ENCODE results near the gene OR2H1.

OR2H1 gene

DNA sequence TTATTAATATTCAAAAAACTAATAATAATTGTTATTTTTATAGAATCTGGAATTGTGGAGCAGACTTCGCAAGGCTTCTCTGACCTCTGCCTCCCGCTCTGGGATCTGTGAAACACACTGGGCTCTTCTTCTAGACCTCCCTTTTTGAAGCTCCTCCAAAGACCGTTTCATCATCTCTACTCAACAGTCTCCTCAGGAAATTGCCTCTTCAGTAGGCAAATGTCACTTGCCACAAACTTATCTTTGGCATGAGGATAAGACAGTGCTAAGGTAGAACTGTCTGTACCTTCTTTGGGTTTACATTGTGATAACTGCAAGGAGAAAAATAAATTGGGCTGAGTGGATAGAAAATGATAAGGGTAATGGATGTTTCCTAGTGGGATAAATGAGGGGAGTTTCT is 33.1 kb downstream of the OR2H1 start:
- TF ChIP-seq, protein P1, sequence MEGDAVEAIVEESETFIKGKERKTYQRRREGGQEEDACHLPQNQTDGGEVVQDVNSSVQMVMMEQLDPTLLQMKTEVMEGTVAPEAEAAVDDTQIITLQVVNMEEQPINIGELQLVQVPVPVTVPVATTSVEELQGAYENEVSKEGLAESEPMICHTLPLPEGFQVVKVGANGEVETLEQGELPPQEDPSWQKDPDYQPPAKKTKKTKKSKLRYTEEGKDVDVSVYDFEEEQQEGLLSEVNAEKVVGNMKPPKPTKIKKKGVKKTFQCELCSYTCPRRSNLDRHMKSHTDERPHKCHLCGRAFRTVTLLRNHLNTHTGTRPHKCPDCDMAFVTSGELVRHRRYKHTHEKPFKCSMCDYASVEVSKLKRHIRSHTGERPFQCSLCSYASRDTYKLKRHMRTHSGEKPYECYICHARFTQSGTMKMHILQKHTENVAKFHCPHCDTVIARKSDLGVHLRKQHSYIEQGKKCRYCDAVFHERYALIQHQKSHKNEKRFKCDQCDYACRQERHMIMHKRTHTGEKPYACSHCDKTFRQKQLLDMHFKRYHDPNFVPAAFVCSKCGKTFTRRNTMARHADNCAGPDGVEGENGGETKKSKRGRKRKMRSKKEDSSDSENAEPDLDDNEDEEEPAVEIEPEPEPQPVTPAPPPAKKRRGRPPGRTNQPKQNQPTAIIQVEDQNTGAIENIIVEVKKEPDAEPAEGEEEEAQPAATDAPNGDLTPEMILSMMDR (IDR thresholded peaks at IDR 0.05; ENCODE audit: borderline replicate concordance, insufficient read depth, low read depth, low read length), result no peak
- H3K4me3 ChIP-seq (ENCODE audit: low read depth, low read length), result no peak overlapping the region

DNA sequence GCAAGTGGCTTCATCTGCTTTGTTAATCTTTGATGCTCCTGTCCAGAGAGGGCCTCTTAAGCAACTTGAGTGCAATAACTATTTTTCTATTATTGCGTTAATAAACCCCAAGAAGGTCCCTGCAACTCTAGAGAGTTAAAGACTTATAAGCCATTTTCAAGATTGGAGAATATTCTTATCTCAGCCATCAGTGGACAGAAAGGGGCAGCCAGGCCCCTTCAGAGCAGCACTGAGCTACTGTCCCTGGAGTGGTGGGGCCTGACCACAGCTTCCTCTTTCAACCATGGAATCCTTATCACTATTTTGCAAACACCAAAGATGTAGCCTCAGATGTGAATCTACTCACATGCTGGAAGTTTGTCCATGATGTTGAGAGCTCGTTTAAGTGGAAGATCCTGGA is 33.6 kb downstream of the OR2H1 start:
- TF ChIP-seq, protein P1 (IDR thresholded peaks at IDR 0.05; ENCODE audit: borderline replicate concordance, insufficient read depth, low read depth, low read length), result no peak
- H3K4me3 ChIP-seq (ENCODE audit: low read depth, low read length), result no peak overlapping the region

DNA sequence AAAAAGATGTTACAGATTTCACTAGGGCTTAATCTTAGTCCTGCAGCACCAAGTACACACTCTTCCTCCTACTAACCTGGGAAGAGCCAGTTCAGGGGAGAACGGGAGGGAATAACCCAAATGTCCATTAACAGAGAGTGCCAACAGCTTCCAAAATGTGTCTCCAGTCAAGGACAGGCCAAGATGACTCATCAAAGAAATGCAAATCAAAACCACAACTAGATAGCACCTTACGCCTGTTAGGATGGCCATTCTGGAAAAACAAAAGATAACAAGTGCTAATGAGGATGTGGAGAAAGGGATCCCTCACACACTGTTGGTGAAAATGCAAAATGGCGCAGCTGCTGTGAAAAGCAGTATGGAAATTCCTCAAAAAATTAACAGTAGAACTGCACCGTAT is 34.6 kb downstream of the OR2H1 start:
- H3K4me3 ChIP-seq (ENCODE audit: low read depth, low read length), result no peak overlapping the region
- TF ChIP-seq, protein P1 (IDR thresholded peaks at IDR 0.05; ENCODE audit: borderline replicate concordance, insufficient read depth, low read depth, low read length), result no peak

DNA sequence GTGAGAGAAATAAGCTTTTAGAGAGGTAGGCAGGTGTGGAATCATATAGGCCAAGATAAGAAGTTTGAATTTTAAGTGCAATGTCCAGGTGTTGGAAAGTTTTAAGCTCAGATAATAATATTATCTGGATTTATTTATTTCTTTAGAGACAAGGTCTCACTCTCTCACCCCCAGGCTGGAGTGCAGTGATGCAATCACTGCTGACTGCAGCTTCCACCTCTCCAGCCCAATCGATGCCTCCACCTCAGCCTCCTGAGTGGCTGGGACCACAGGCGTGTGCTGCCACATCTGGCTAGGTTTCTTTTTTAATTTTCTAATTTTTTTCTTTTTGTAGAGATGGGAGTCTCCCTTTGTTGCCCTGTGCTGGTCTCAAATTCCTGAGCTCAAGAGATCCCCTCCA is 36.3 kb downstream of the OR2H1 start:
- no peak overlapping the region for H3K4me3 ChIP-seq (ENCODE audit: low read depth, low read length)
- TF ChIP-seq, protein P1 (IDR thresholded peaks at IDR 0.05; ENCODE audit: borderline replicate concordance, insufficient read depth, low read depth, low read length), result no peak

DNA sequence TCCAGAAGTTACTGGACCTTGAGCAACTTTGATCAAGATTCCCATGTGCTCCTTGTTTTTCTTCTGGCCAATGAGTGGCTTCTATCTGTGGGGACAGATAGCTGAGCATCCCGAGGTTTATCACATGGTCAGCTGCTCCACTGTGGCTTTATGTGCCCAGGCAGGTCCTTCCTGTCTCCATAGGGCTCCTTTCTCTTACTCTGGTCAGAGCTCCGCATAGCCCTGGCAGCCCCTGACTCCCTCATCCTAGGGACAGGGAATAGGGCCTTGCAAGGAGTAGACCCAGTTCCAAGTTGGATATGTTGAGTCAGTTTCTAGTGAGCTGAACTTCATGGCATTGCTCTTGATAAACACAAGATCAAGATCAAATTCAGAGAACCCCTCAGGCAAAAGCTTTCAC is 37.2 kb downstream of the OR2H1 start:
- TF ChIP-seq, protein P1 (IDR thresholded peaks at IDR 0.05; ENCODE audit: borderline replicate concordance, insufficient read depth, low read depth, low read length), result no peak
- no peak overlapping the region for H3K4me3 ChIP-seq (ENCODE audit: low read depth, low read length)

DNA sequence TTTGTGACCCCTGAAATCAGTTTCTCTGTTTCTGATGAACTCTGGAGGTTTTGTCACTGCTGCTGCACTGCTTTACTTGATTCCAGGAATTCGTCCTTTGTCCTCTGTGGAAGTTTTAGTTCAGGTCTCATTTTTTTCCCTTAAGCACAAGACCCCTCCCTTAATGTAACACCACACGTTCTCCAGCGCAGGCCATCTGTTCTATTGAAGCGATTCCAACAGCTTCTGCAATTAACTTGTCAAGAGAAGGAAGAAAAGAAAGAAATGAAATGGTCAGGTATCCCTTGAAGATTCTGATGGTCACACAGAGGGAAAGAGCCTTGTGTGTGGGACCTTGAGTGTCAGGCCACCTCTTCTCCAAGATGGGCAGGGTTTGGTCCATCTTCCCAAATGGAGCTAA is 38.6 kb downstream of the OR2H1 start:
- no peak overlapping the region for H3K4me3 ChIP-seq (ENCODE audit: low read depth, low read length)
- TF ChIP-seq, protein P1 (IDR thresholded peaks at IDR 0.05; ENCODE audit: borderline replicate concordance, insufficient read depth, low read depth, low read length), result no peak

DNA sequence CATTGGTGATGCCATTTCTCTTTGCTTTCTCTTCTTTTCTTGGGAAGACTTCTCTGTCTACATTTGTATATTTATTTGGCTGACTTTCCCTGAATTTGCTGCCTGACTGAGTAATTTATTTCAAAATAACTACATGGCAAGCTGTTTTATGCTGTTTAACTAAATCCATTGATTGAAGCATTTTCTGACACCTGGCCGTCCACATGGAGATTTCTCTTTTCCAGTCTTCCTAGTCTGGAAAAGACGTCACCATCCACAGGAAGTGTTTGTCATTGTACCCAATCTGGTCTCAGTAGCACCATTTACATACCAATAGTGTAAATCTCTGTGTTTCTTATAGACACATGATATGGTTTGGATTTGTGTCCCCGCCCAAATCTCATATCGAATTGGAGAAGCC is 40.0 kb downstream of the OR2H1 start:
- TF ChIP-seq, protein P1 (IDR thresholded peaks at IDR 0.05; ENCODE audit: borderline replicate concordance, insufficient read depth, low read depth, low read length), result no peak
- H3K4me3 ChIP-seq (ENCODE audit: low read depth, low read length), result no peak overlapping the region
